Brain microvascular endothelial cell (primary cell): ENCODE measurements around the gene PRR35.

ENCODE experiments used
- DNase-seq: peaks from one replicate; pipeline ENCODE4 v3.0.0-alpha.2; 2020
- H3K27ac ChIP-seq: fragments of 250-450 bp; sonication (Bioruptor Pico); 2 replicates; pipeline ENCODE4 v1.5.1; 2020; ENCODE audit warnings: mild to moderate bottlenecking, moderate library complexity
- H3K27me3 ChIP-seq: fragments of 250-450 bp; sonication (Bioruptor Pico); replicated peaks from 2 replicates; pipeline ENCODE4 v1.5.1; 2020; ENCODE audit warnings: mild to moderate bottlenecking
- H3K36me3 ChIP-seq: fragments of 250-450 bp; sonication (Bioruptor Pico); replicated peaks from 2 replicates; pipeline ENCODE4 v1.5.1; 2020; ENCODE audit warnings: mild to moderate bottlenecking
- H3K4me3 ChIP-seq: 2 replicates; pipeline ENCODE4 v1.5.1; 2011; ENCODE audit warnings: low read depth, mild to moderate bottlenecking, control low read depth, low read length, moderate library complexity
- in situ Hi-C: cut with HindIII; loops from 2 replicates; pipeline ENCODE4 v1.10.0; 2017; ENCODE audit warnings: low sequenced_read_pairs, low pct_ligation_motif_present
- TF ChIP-seq, protein P1 (sequence below): IDR thresholded peaks from 2 replicates; pipeline ENCODE4 v1.5.1; 2011; ENCODE audit warnings: low read depth, mild to moderate bottlenecking, moderate library complexity, low read length, control low read depth, inconsistent platforms; ENCODE audit errors: missing control alignments

Gene PRR35

GRCh38 chr16:603933-604332 lies 43.7 kb downstream of the PRR35 start:
- no peaks in the 10 kb centered on the region for H3K36me3 ChIP-seq
- in situ Hi-C loops = no loop called here

GRCh38 chr16:606656-607307 lies 46.6 kb downstream of the PRR35 start:
- Histone ChIP-seq H3K36me3 (no peaks in the 10 kb centered on the region), H3K27ac (no peak overlapping the region), H3K27me3 (no peaks in the 10 kb centered on the region), H3K4me3 (no peak overlapping the region)
- DNase-seq = no peak
- in situ Hi-C loops = no loop called here
- TF ChIP-seq, protein P1, sequence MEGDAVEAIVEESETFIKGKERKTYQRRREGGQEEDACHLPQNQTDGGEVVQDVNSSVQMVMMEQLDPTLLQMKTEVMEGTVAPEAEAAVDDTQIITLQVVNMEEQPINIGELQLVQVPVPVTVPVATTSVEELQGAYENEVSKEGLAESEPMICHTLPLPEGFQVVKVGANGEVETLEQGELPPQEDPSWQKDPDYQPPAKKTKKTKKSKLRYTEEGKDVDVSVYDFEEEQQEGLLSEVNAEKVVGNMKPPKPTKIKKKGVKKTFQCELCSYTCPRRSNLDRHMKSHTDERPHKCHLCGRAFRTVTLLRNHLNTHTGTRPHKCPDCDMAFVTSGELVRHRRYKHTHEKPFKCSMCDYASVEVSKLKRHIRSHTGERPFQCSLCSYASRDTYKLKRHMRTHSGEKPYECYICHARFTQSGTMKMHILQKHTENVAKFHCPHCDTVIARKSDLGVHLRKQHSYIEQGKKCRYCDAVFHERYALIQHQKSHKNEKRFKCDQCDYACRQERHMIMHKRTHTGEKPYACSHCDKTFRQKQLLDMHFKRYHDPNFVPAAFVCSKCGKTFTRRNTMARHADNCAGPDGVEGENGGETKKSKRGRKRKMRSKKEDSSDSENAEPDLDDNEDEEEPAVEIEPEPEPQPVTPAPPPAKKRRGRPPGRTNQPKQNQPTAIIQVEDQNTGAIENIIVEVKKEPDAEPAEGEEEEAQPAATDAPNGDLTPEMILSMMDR = no peak

More at GRCh38 chr16:603933-604332, 43.7 kb downstream of the PRR35 start:
- H3K27me3 ChIP-seq = no peaks in the 10 kb centered on the region
- DNase-seq = no peak
- H3K27ac ChIP-seq = no peak overlapping the region
- TF ChIP-seq, protein P1 = no peak
- H3K4me3 ChIP-seq = no peak overlapping the region

- in situ Hi-C loops = no loop called here
These were observed 47.8 kb downstream of the PRR35 start for GRCh38 chr16:608019-608418.

GRCh38 chr16:609316-609715 lies 49.1 kb downstream of the PRR35 start:
- in situ Hi-C loops = no loop called here
- H3K27ac ChIP-seq = no peak overlapping the region
- H3K36me3 ChIP-seq = no peaks in the 10 kb centered on the region
- TF ChIP-seq, protein P1 = no peak
- H3K4me3 ChIP-seq = no peak overlapping the region
- no peak for DNase-seq
- H3K27me3 ChIP-seq = no peaks in the 10 kb centered on the region

More at GRCh38 chr16:608019-608418, 47.8 kb downstream of the PRR35 start:
- Histone ChIP-seq H3K27ac (no peak overlapping the region), H3K27me3 (no peaks in the 10 kb centered on the region), H3K4me3 (no peak overlapping the region), H3K36me3 (no peaks in the 10 kb centered on the region)
- TF ChIP-seq, protein P1 = no peak
- no peak for DNase-seq

DNA sequence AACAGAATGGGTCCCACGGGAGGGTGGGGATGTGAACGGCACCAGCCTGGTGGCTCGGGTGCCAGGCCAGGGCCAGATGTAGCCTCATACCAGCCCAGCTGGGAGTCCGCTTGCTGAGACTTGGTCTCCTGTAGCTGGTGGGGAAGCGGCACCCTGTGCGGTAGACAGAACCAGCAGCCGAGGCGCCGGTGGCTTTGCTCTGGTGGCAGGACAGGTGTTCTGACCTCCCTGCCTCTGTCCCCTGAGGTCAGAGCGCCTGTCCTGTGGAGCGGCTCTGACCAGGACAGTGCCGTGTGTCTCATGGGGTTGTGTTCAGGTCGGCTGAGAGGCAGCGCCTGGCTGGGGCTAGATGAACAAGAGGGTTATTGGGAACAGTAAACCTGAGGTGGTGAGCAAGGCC lies 49.8 kb downstream of the PRR35 start:
- H3K36me3 ChIP-seq = no peaks in the 10 kb centered on the region

More for the DNA sequence above, 49.8 kb downstream of the PRR35 start:
- no peak overlapping the region for H3K27ac ChIP-seq
- no peak for DNase-seq
- no peaks in the 10 kb centered on the region for H3K27me3 ChIP-seq
- no peak overlapping the region for H3K4me3 ChIP-seq
- TF ChIP-seq, protein P1 = no peak
- in situ Hi-C loops = no loop called here
